SU-DHL-6 (cell line): ENCODE data around the gene TBC1D16.

Experiments
- H2AFZ ChIP-seq: fragments of 200-600 bp; sonication (generic); 2 replicates; pipeline ENCODE4 v1.6.1; 2014; ENCODE audit warnings: low read depth, mild to moderate bottlenecking, moderate library complexity, mixed read lengths, antibody characterized with exemption, low read length; ENCODE audit not compliant: severe bottlenecking
- H3F3A ChIP-seq: fragments of 200-600 bp; shearing (Covaris generic); 2 replicates; pipeline ENCODE4 v1.6.0; 2016; ENCODE audit warnings: antibody characterized with exemption, mild to moderate bottlenecking; ENCODE audit not compliant: insufficient read depth
- H3K27ac ChIP-seq: fragments of 200-600 bp; sonication (generic); 2 replicates; pipeline ENCODE4 v1.5.1; 2016; ENCODE audit warnings: low read depth, mild to moderate bottlenecking, low read length, moderate library complexity, mixed read lengths
- H3K27me3 ChIP-seq: fragments of 200-600 bp; sonication (generic), shearing (Covaris generic); 2 replicates; pipeline ENCODE4 v1.6.0; 2014; ENCODE audit warnings: mild to moderate bottlenecking, low read length
- H3K36me3 ChIP-seq: fragments of 200-600 bp; sonication (generic); 2 replicates; pipeline ENCODE4 v1.6.1; 2014; ENCODE audit warnings: mild to moderate bottlenecking, low read length, mixed read lengths
- H3K4me2 ChIP-seq: fragments of 300-600, 200-600 bp; shearing (Covaris generic), sonication (generic); 2 replicates; pipeline ENCODE4 v1.6.0; 2014; ENCODE audit warnings: low read length, low read depth, mild to moderate bottlenecking; ENCODE audit not compliant: poor library complexity, severe bottlenecking
- H3K4me3 ChIP-seq: fragments of 200-600 bp; sonication (generic); 2 replicates; pipeline ENCODE4 v1.5.1; 2014; ENCODE audit warnings: antibody characterized with exemption, low read length, mild to moderate bottlenecking, mixed read lengths; ENCODE audit not compliant: insufficient read depth, poor library complexity, severe bottlenecking
- H3K79me2 ChIP-seq: fragments of 200-600 bp; sonication (generic); 2 replicates; pipeline ENCODE4 v1.6.1; 2014; ENCODE audit warnings: mild to moderate bottlenecking, low read length, moderate library complexity; ENCODE audit not compliant: insufficient read depth
- H3K9ac ChIP-seq: fragments of 200-600 bp; sonication (generic); 2 replicates; pipeline ENCODE4 v1.7.0; 2014; ENCODE audit warnings: mild to moderate bottlenecking, low read length
- H3K9me2 ChIP-seq: fragments of 200-600 bp; sonication (generic); replicated peaks from 2 replicates; pipeline ENCODE4 v1.6.1; 2014; ENCODE audit warnings: low read length; ENCODE audit not compliant: insufficient read depth
- H3K9me3 ChIP-seq: fragments of 200-600 bp; sonication (generic); 2 replicates; pipeline ENCODE4 v1.6.1; 2014; ENCODE audit warnings: low read length, mixed read lengths; ENCODE audit not compliant: insufficient read depth
- H4K20me1 ChIP-seq: fragments of 200-600 bp; sonication (generic); 2 replicates; pipeline ENCODE4 v1.6.1; 2014; ENCODE audit warnings: low read depth, mild to moderate bottlenecking, antibody characterized with exemption, low read length, moderate library complexity, mixed read lengths
- CTCF ChIP-seq: fragments of 200-600 bp; sonication (generic); IDR thresholded peaks from one replicate; pipeline ENCODE4 v1.5.1; 2017; ENCODE audit warnings: antibody characterized with exemption, mild to moderate bottlenecking, low read length, moderate library complexity; ENCODE audit not compliant: insufficient read depth, poor library complexity, severe bottlenecking
- EZH2phosphoT487 ChIP-seq: fragments of 200-600 bp; sonication (generic), shearing (Covaris generic); conservative IDR thresholded peaks from 2 replicates; pipeline ENCODE4 v1.6.1; 2018; ENCODE audit warnings: mild to moderate bottlenecking, antibody characterized with exemption, low read length, moderate library complexity, mixed read lengths

TBC1D16 gene

GRCh38 chr17:79986411-79987186, 49.1 kb downstream of the TBC1D16 start:
- H3K36me3 ChIP-seq: no peaks in the 10 kb centered on the region
- H3K4me2 ChIP-seq: no peak overlapping the region
- no peak for TF ChIP-seq CTCF
- no peak for TF ChIP-seq EZH2phosphoT487
- no peak overlapping the region for H3K27ac ChIP-seq
- no peak overlapping the region for H3K9ac ChIP-seq
- H3K9me3 ChIP-seq: no peaks in the 10 kb centered on the region
- no peaks in the 10 kb centered on the region for H3K79me2 ChIP-seq
- no peak overlapping the region for H3K4me3 ChIP-seq
- H2AFZ ChIP-seq: no peak overlapping the region
- no peaks in the 10 kb centered on the region for H4K20me1 ChIP-seq
- H3K27me3 ChIP-seq: no peaks in the 10 kb centered on the region
- H3F3A ChIP-seq: no peaks in the 10 kb centered on the region
- H3K9me2 ChIP-seq: no peaks in the 10 kb centered on the region

DNA sequence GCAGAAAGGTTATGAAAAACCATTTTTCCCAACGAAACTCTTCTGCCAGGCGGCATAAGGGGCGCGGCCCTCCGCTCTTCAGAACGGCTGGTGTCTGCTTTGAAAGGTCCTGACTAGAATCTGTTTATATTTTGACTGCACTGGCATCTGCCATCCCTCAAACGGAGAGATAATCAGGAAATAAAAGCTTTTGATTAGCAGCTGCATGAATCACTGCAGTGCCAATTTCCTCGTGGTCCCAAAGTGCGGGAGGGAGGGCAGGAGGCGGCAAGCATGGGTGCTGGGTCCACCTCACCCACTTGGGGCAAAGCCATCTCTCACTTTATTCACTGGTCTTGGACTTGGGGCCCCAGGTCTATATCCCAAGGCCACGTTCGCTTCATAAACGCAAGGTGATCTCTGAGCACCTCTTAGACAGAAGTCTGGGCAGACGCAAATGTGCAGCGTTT, 49.7 kb downstream of the TBC1D16 start:
- no peak overlapping the region for H3K9ac ChIP-seq
- no peak overlapping the region for H3K4me2 ChIP-seq
- H3K79me2 ChIP-seq: no peaks in the 10 kb centered on the region

GRCh38 chr17:79985361-79985942, 50.2 kb downstream of the TBC1D16 start:
- H3K4me3 ChIP-seq: no peak overlapping the region
- H3K9ac ChIP-seq: no peak overlapping the region
- no peaks in the 10 kb centered on the region for H3K79me2 ChIP-seq
- H3K27me3 ChIP-seq: no peaks in the 10 kb centered on the region
- no peaks in the 10 kb centered on the region for H4K20me1 ChIP-seq
- H3K9me2 ChIP-seq: no peaks in the 10 kb centered on the region
- TF ChIP-seq EZH2phosphoT487 (no peak), CTCF (no peak)
- H3K4me2 ChIP-seq: no peak overlapping the region
- no peaks in the 10 kb centered on the region for H3F3A ChIP-seq
- no peaks in the 10 kb centered on the region for H3K36me3 ChIP-seq
- no peaks in the 10 kb centered on the region for H3K9me3 ChIP-seq
- no peak overlapping the region for H2AFZ ChIP-seq
- no peak overlapping the region for H3K27ac ChIP-seq

More for the DNA sequence above, 49.7 kb downstream of the TBC1D16 start:
- Histone ChIP-seq H3F3A (no peaks in the 10 kb centered on the region), H4K20me1 (no peaks in the 10 kb centered on the region), H3K36me3 (no peaks in the 10 kb centered on the region), H3K27ac (no peak overlapping the region), H3K27me3 (no peaks in the 10 kb centered on the region), H3K9me3 (no peaks in the 10 kb centered on the region), H3K4me3 (no peak overlapping the region), H3K9me2 (no peaks in the 10 kb centered on the region), H2AFZ (no peak overlapping the region)
- TF ChIP-seq CTCF (no peak), EZH2phosphoT487 (no peak)
